AG04449 (cell line): ENCODE results near the gene SMNDC1.

ENCODE experiments used
- CTCF ChIA-PET: fragments of 350-600 bp; formaldehyde crosslinking; extraction: SDS; loops from one replicate; lab custom pipeline; 2021; ENCODE audit warnings: antibody characterized with exemption; lab: Yijun Ruan, JAX
- POLR2A ChIA-PET: fragments of 400-600, 350-600 bp; formaldehyde crosslinking; extraction: SDS; loops from one replicate; lab custom pipeline; 2020; ENCODE audit warnings: antibody characterized with exemption, inconsistent platforms; lab: Yijun Ruan, JAX
- DNase-seq: peaks from one replicate; pipeline ENCODE4 v3.0.0-alpha.2; 2010; ENCODE audit warnings: low read depth, low spot score
- H3K4me3 ChIP-seq: 2 replicates; pipeline ENCODE4 v1.5.1; 2011; ENCODE audit warnings: low read depth, mild to moderate bottlenecking, control low read depth, low read length
- CTCF ChIP-seq: IDR thresholded peaks from one replicate; pipeline ENCODE4 v1.5.1; 2011; ENCODE audit warnings: mild to moderate bottlenecking, moderate library complexity, low read length, control low read depth, inconsistent platforms; ENCODE audit not compliant: insufficient read depth; ENCODE audit errors: missing control alignments

Gene SMNDC1

GRCh38 chr10:110242511-110242910 lies 62.2 kb downstream of the SMNDC1 start:
- ChIA-PET POLR2A (no interaction called here), CTCF (interaction anchor here (0.7 to 1.5 kb wide), 3 partner anchors 22 to 36 kb away, joined by 3 read pairs; no protein-coding TSS in a partner anchor)
- no peak overlapping the region for H3K4me3 ChIP-seq
- no peak for TF ChIP-seq CTCF
- DNase-seq: no peak

- H3K4me3 ChIP-seq: no peak overlapping the region
- POLR2A ChIA-PET: no interaction called here
- CTCF ChIA-PET: interaction anchor here (1.0 to 1.5 kb wide), 3 partner anchors 22 to 104 kb away, joined by 3 to 4 read pairs (median 3); no protein-coding TSS in a partner anchor
- no peak for TF ChIP-seq CTCF
- no peak for DNase-seq
Observed at GRCh38 chr10:110241841-110242240, 62.9 kb downstream of the SMNDC1 start.

GRCh38 chr10:110241407-110241806 lies 63.3 kb downstream of the SMNDC1 start:
- H3K4me3 ChIP-seq: no peak overlapping the region
- no peak for TF ChIP-seq CTCF
- CTCF ChIA-PET: interaction anchor here (1.0 to 1.2 kb wide), 2 partner anchors 38 to 103 kb away, joined by 3 to 4 read pairs; no protein-coding TSS in a partner anchor
- POLR2A ChIA-PET: no interaction called here
- DNase-seq: no peak
